A549 (cell line): ENCODE data around the gene ACTR3. TPM values are rescaled to one million over a fixed set of nuclear protein-coding genes. Genes with fewer than 3 reads are reported as not detected.

Experiments used
- ATAC-seq, 2 experiments: fragments of 200-7000 bp in 1 of 2; fragments of >200 bp in 1 of 2; cut with Nextera tagmentation in 1 of 2; cut with Tn5 transposase in 1 of 2; 3 replicates each; pipeline versions ENCODE4 v1.8.0 to v1.9.1; 2018 to 2020; ENCODE audit warnings: mild to moderate bottlenecking in 1 of 2, moderate library complexity in 1 of 2
- CTCF ChIA-PET: fragments of 300-600 bp; sonication (Branson Sonifier 250); formaldehyde crosslinking; extraction: SDS; loops from one replicate; lab custom pipeline; 2021; ENCODE audit warnings: antibody characterized with exemption, inconsistent platforms; lab: Yijun Ruan, JAX
- POLR2A ChIA-PET: fragments of 350-600 bp; formaldehyde crosslinking; extraction: SDS; loops from one replicate; lab custom pipeline; 2021; ENCODE audit warnings: antibody characterized with exemption, inconsistent platforms; lab: Yijun Ruan, JAX
- DNase-seq, 2 experiments: peaks; one replicate each; pipeline versions ENCODE4 v3.0.0 to v3.0.0-alpha.2; 2011 to 2016; ENCODE audit warnings: low read depth in 1 of 2, low spot score in 1 of 2
- FAIRE-seq: peaks from 2 replicates; lab custom pipeline; 2011; peaks lifted over from hg19 to GRCh38; lab: Jason Lieb, UNC
- H3K27ac ChIP-seq, 2 experiments: fragments of >200 bp; sonication (Bioruptor Twin); formaldehyde crosslinking; 3 replicates each; pipeline ENCODE4 v1.5.1; 2016 to 2017
- H3K4me1 ChIP-seq: fragments of >200 bp; sonication (Bioruptor Twin); formaldehyde crosslinking; 3 replicates; pipeline ENCODE4 v1.6.1; 2016
- H3K4me2 ChIP-seq: fragments of >200 bp; sonication (Bioruptor Twin); formaldehyde crosslinking; 3 replicates; pipeline ENCODE4 v1.6.1; 2016
- H3K4me3 ChIP-seq: fragments of >200 bp; sonication (Bioruptor Twin); formaldehyde crosslinking; 3 replicates; pipeline ENCODE4 v1.5.1; 2016
- H3K9me3 ChIP-seq: fragments of >200 bp; sonication (Bioruptor Twin); formaldehyde crosslinking; 3 replicates; pipeline ENCODE4 v1.6.1; 2016
- ATOH8 ChIP-seq: fragments of 250-450 bp; sonication (Bioruptor Pico); IDR thresholded peaks from 2 replicates; pipeline ENCODE4 v1.5.0; 2020; ENCODE audit warnings: low read depth, mild to moderate bottlenecking, moderate library complexity
- BHLHE40 ChIP-seq: IDR thresholded peaks from 2 replicates; pipeline ENCODE4 v1.6.1; 2012; ENCODE audit warnings: low read depth, low read length, inconsistent platforms
- CBX2 ChIP-seq: fragments of 200-600 bp; sonication (generic); IDR thresholded peaks from 2 replicates; pipeline ENCODE4 v1.6.1; 2016; ENCODE audit warnings: low read depth, mild to moderate bottlenecking, borderline replicate concordance
- CEBPB ChIP-seq, 2 experiments: fragments of >200 bp in 1 of 2; sonication (Bioruptor Twin) in 1 of 2; formaldehyde crosslinking in 1 of 2; IDR thresholded peaks; 2 replicates each; pipeline ENCODE4 v1.6.1; 2012 to 2016
- CHD4 ChIP-seq: fragments of 200-600 bp; sonication (generic); IDR thresholded peaks from 2 replicates; pipeline ENCODE4 v1.6.1; 2016; ENCODE audit warnings: antibody characterized with exemption, mild to moderate bottlenecking, borderline replicate concordance
- EHF ChIP-seq: fragments of 250-450 bp; sonication (Bioruptor Pico); IDR thresholded peaks from 2 replicates; pipeline ENCODE4 v1.5.0; 2020; ENCODE audit warnings: mild to moderate bottlenecking
- HMGXB4 ChIP-seq: fragments of 250-450 bp; sonication (Bioruptor Pico); IDR thresholded peaks from 2 replicates; pipeline ENCODE4 v1.5.0; 2021; ENCODE audit warnings: mild to moderate bottlenecking, moderate library complexity, borderline replicate concordance
- JUN ChIP-seq, 2 experiments: fragments of >200 bp; sonication (Bioruptor Twin); formaldehyde crosslinking; IDR thresholded peaks; 2 replicates in 1 of 2; 3 replicates in 1 of 2; pipeline ENCODE4 v1.6.1; 2016 to 2017
- JUNB ChIP-seq: fragments of >200 bp; sonication (Bioruptor Twin); formaldehyde crosslinking; IDR thresholded peaks from 2 replicates; pipeline ENCODE4 v1.6.1; 2016
- KDM1A ChIP-seq: fragments of 200-600 bp; sonication (generic); IDR thresholded peaks from 2 replicates; pipeline ENCODE4 v1.6.1; 2016; ENCODE audit warnings: low read depth, mild to moderate bottlenecking
- MAFK ChIP-seq: fragments of 450-650 bp; IDR thresholded peaks from 2 replicates; pipeline ENCODE4 v1.6.1; 2014; ENCODE audit not compliant: partially characterized antibody
- NFE2L2 ChIP-seq: fragments of 150-350 bp; conservative IDR thresholded peaks from 2 replicates; pipeline ENCODE4 v1.6.1; 2014; ENCODE audit warnings: low read length
- NR3C1 ChIP-seq: fragments of >200 bp; sonication (Bioruptor Twin); formaldehyde crosslinking; IDR thresholded peaks from 3 replicates; pipeline ENCODE4 v1.6.1; 2017
- PBX3 ChIP-seq: IDR thresholded peaks from 2 replicates; pipeline ENCODE4 v1.6.1; 2012
- PHF8 ChIP-seq: fragments of 200-600 bp; sonication (generic); IDR thresholded peaks from 2 replicates; pipeline ENCODE4 v1.6.1; 2016; ENCODE audit warnings: low read depth, mild to moderate bottlenecking, antibody characterized with exemption, moderate library complexity, borderline replicate concordance
- RCOR1 ChIP-seq: fragments of 150-350 bp; IDR thresholded peaks from 2 replicates; pipeline ENCODE4 v1.6.1; 2014; ENCODE audit warnings: antibody characterized with exemption, low read length, low read depth
- RFX5 ChIP-seq: fragments of 450-650 bp; IDR thresholded peaks from 2 replicates; pipeline ENCODE4 v1.7.1; 2014; ENCODE audit warnings: antibody characterized with exemption, mild to moderate bottlenecking, moderate library complexity
- ZC3H11A ChIP-seq: fragments of 450-650 bp; IDR thresholded peaks from 2 replicates; pipeline ENCODE4 v1.6.1; 2014; ENCODE audit warnings: antibody characterized with exemption, mild to moderate bottlenecking
- ZFP36 ChIP-seq: fragments of 450-650 bp; IDR thresholded peaks from 2 replicates; pipeline ENCODE4 v1.6.1; 2014; ENCODE audit warnings: borderline replicate concordance; ENCODE audit not compliant: partially characterized antibody
- ZSCAN20 ChIP-seq: fragments of 250-450 bp; sonication (Bioruptor Pico); IDR thresholded peaks from 2 replicates; pipeline ENCODE4 v1.8.0; 2022; ENCODE audit warnings: mild to moderate bottlenecking, moderate library complexity
- WGBS: methylation state at CpG from one replicate; pipeline ENCODE4 v1.1.6; 2017; ENCODE audit errors: missing lambda C conversion rate; 5-methylcytosine and 5-hydroxymethylcytosine counted together
- polyA plus RNA-seq, 4 experiments: library from polyadenylated mRNA; depleted of rRNA in 3 of 4; stranded (reverse); fragments of >200 nt; fragmentation: RNase III in 1 of 4; extraction: RNeasy Plus Mini Kit Qiagen cat#74134 plus additional on column Dnase treatment in 1 of 4; gene quantifications; 2 replicates in 3 of 4; 3 replicates in 1 of 4; pipeline ENCODE4 v1.2.3, GENCODE V29; 2011 to 2017
- TF ChIP-seq, protein P1 (sequence below): IDR thresholded peaks from 2 replicates; pipeline ENCODE4 v1.6.1; 2012
- TF ChIP-seq, protein P2 (sequence below): IDR thresholded peaks from 2 replicates; pipeline ENCODE4 v1.6.1; 2012; ENCODE audit warnings: low read depth, borderline replicate concordance
- TF ChIP-seq, protein P3 (sequence below): fragments of 150-350 bp; IDR thresholded peaks from 2 replicates; pipeline ENCODE4 v1.6.1; 2014; ENCODE audit warnings: low read depth, mild to moderate bottlenecking, low read length

Gene ACTR3
- polyA plus RNA-seq, 2 of the 4 experiments (the other 2 are of a cell fraction), result 359 to 412 TPM

DNA sequence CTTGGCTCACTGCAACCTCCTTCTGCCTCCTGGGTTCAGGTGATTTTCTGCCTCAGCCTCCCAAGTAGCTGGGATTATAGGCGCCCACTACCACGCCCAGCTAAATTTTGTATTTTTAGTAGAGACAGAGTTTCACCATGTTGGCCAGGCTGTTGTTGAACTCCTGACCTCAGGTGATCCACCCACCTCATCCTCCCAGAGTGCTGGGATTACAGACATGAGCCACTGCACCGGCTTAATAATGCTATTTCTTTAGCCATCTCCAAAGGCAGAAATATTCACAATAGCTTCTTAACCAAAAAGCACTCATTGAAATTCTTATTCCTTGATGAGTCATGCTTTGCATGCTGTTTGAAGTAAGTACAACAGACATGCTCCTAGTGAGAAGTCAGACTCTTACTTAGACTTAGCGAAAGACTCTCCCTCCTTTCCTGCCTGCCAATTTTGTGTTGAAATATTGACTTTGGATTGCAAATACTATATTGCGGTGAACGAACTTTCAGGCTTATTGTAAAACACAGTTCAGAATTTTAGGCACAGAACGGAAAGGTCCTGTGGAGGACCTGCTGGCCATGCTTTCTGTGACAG, 4.4 kb downstream of the ACTR3 start (continued):
- TF ChIP-seq, protein P1, sequence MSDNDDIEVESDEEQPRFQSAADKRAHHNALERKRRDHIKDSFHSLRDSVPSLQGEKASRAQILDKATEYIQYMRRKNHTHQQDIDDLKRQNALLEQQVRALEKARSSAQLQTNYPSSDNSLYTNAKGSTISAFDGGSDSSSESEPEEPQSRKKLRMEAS, result peak; percentile 35; the same call in 1 of the 2 replicates
- TF ChIP-seq JUN (IDR thresholded peaks at IDR 0.05) (peak in 1 of 2 experiments; percentile 47; a peak in 1 of 5 replicates), ZC3H11A (no peak)

DNA sequence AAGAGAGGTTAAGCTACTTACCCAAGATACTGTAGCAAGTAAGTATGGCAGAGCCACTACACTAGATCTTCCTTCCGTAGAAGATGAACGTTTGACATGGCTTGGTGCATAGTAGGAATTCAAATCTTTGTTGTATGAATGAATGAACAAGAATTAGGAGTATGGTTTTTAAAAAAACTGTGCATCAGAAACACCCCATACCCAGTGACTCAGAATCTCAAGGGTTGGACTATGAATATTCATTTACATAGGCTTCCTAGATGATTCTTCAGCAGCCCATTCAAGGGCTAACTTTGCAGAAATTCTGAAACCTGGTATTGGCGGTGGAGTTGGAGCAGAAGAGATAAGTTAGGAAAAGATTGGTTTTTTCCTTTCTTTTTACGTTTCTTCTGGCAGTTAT, 5.4 kb downstream of the ACTR3 start:
- ChIA-PET CTCF (interaction anchor here (1.2 to 2.0 kb wide), 3 partner anchors 19 to 140 kb away, joined by 3 to 5 read pairs (median 3); no protein-coding TSS in a partner anchor), POLR2A (no interaction called here)
- TF ChIP-seq EHF (CRISPR knock-in tag) (no peak), CEBPB (IDR thresholded peaks at IDR 0.05) (no peak), ATOH8 (CRISPR knock-in tag) (no peak), HMGXB4 (CRISPR knock-in tag) (no peak), NFE2L2 (no peak), CBX2 (no peak), MAFK (no peak), NR3C1 (no peak), RCOR1 (no peak), JUNB (no peak), PBX3 (no peak), RFX5 (no peak), ZSCAN20 (CRISPR knock-in tag) (no peak), KDM1A (no peak), PHF8 (no peak), ZFP36 (no peak), BHLHE40 (no peak), CHD4 (no peak)
- TF ChIP-seq, protein P2, sequence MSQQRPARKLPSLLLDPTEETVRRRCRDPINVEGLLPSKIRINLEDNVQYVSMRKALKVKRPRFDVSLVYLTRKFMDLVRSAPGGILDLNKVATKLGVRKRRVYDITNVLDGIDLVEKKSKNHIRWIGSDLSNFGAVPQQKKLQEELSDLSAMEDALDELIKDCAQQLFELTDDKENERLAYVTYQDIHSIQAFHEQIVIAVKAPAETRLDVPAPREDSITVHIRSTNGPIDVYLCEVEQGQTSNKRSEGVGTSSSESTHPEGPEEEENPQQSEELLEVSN, result no peak
- TF ChIP-seq, protein P3, sequence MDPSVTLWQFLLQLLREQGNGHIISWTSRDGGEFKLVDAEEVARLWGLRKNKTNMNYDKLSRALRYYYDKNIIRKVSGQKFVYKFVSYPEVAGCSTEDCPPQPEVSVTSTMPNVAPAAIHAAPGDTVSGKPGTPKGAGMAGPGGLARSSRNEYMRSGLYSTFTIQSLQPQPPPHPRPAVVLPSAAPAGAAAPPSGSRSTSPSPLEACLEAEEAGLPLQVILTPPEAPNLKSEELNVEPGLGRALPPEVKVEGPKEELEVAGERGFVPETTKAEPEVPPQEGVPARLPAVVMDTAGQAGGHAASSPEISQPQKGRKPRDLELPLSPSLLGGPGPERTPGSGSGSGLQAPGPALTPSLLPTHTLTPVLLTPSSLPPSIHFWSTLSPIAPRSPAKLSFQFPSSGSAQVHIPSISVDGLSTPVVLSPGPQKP, result no peak
- Histone ChIP-seq H3K4me1 (peaks cover 82% of the 10 kb centered on the region), H3K4me3 (peak overlapping the region; percentile 38; the same call in 1 of the 3 replicates), H3K9me3 (no peaks in the 10 kb centered on the region), H3K4me2 (peak overlapping the region; percentile 96), H3K27ac (peak overlapping the region; percentile 84 to 86)
- DNase-seq, result no peak
- ATAC-seq, result no peak
- FAIRE-seq, result no peak
- 85% methylated on average over 4 of the region's 4 CpGs for WGBS
